ENCODE results near the gene MAPK8. TPM values are rescaled to one million over a fixed set of nuclear protein-coding genes. Genes with fewer than 3 reads are reported as not detected.

Gene MAPK8
- total RNA-seq, 2 experiments from 2014 or later, result 47.8 to 50.6 TPM

DNA sequence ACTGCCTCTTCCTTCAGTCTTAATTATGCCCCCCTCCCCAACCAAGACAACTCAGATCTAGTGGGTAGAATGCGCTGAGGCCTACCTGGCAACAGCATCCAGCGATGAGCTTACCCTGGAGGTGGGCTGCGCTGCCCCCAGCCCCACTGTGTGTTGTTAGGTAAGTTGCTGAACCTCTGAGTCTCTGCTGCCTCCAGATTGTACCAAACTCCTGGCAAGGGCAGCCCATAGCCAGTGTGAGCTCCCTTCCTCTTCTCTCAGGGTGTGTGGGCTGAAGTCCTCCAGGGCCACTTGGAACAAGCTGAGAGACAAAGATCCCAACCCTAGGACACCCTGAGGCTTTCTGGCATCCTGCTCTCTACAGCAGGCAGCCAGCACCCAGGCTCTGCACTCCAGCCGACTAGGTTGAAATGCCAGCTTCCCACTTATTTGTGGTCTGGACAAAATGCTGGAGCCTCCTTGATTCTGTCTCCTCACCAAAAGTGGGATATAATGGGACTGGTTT, 163.1 kb downstream of the MAPK8 start:
- Mint-ChIP-seq H3K9me3 (no peaks in the 10 kb centered on the region), H3K27me3 (no peaks in the 10 kb centered on the region), H3K36me3 (ENCODE audit: low read depth) (no peaks in the 10 kb centered on the region), H3K27ac (no peak overlapping the region), H3K4me3 (no peak overlapping the region), H3K4me1 (ENCODE audit: low read depth) (no peaks in the 10 kb centered on the region)
- ChIA-PET CTCF (no interaction called here), POLR2A (no interaction called here)
- DNase-seq (no peak), ATAC-seq (ENCODE audit: poor library complexity) (no peak)
- TF ChIP-seq, protein P1, sequence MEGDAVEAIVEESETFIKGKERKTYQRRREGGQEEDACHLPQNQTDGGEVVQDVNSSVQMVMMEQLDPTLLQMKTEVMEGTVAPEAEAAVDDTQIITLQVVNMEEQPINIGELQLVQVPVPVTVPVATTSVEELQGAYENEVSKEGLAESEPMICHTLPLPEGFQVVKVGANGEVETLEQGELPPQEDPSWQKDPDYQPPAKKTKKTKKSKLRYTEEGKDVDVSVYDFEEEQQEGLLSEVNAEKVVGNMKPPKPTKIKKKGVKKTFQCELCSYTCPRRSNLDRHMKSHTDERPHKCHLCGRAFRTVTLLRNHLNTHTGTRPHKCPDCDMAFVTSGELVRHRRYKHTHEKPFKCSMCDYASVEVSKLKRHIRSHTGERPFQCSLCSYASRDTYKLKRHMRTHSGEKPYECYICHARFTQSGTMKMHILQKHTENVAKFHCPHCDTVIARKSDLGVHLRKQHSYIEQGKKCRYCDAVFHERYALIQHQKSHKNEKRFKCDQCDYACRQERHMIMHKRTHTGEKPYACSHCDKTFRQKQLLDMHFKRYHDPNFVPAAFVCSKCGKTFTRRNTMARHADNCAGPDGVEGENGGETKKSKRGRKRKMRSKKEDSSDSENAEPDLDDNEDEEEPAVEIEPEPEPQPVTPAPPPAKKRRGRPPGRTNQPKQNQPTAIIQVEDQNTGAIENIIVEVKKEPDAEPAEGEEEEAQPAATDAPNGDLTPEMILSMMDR (IDR thresholded peaks at IDR 0.05), result no peak
- Histone ChIP-seq H3K4me1 (ENCODE audit: insufficient read depth, low read length) (no peaks in the 10 kb centered on the region), H3K27me3 (ENCODE audit: control insufficient read depth in 1 of 2, insufficient read depth in 2 of 2, low read length in 2 of 2) (no peaks in the 10 kb centered on the region), H3K9me3 (ENCODE audit: control insufficient read depth in 1 of 2, insufficient read depth in 1 of 2, low read length in 2 of 2) (peaks cover 0 to 5% of the 10 kb centered on the region in 2 experiments), H3K36me3 (ENCODE audit: insufficient read depth, low read length) (no peaks in the 10 kb centered on the region), H3K27ac (ENCODE audit: low read depth in 1 of 2, low read length in 2 of 2) (no peak overlapping the region), H3K4me3 (ENCODE audit: low read length) (no peak overlapping the region)
- intact Hi-C loops (cut with DNase I, micrococcal nuclease), result no loop called here

DNA sequence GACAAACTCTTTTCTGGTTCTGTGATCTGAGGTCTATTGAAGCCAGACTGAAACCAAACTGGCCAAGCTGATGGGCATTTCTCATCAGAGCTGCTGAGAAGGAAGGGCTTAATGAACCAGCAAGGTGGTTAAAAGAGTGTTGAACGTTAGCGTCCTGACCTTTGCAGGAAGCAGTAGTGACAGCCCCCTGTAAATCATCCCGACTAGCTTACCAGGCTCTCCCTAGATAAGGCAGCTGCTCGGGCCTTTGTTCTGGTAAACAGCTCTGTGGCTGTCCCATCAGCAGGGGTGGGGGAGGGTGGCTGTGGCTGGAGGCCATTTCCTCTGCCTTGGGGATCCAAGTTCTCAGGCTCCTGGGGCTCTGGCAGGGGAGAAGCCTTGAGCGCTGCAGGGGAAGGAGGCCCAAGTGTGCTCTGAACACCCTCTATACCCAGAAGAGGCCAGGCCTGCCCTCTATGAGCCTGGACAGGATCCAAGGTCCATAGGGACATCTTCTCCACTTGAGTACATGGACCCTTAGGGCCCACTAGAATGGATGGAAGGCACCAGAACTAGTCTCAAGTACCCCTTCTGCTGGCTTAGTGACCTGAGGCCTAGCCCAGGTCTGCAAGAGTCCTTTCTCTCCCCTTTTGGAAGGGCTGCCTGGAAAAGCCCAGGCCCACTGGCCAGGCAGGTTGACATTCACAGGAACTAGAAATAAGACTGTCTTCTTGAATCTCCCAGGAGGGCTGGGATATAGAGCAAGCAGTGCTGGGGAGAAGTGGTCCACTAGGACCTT, 163.8 kb downstream of the MAPK8 start:
- no peaks in the 10 kb centered on the region for H3K4me1 Mint-ChIP-seq (ENCODE audit: low read depth)
- intact Hi-C loops (cut with DNase I, micrococcal nuclease), result no loop called here
- no peak overlapping the region for H3K4me3 Mint-ChIP-seq
- Histone ChIP-seq H3K4me1 (ENCODE audit: insufficient read depth, low read length) (no peaks in the 10 kb centered on the region), H3K36me3 (ENCODE audit: insufficient read depth, low read length) (no peaks in the 10 kb centered on the region), H3K4me3 (ENCODE audit: low read length) (no peak overlapping the region), H3K27ac (ENCODE audit: low read depth in 1 of 2, low read length in 2 of 2) (no peak overlapping the region), H3K27me3 (ENCODE audit: control insufficient read depth in 1 of 2, insufficient read depth in 2 of 2, low read length in 2 of 2) (no peaks in the 10 kb centered on the region), H3K9me3 (ENCODE audit: control insufficient read depth in 1 of 2, insufficient read depth in 1 of 2, low read length in 2 of 2) (peaks cover 0 to 5% of the 10 kb centered on the region in 2 experiments)
- no peaks in the 10 kb centered on the region for H3K27me3 Mint-ChIP-seq
- ChIA-PET POLR2A (no interaction called here), CTCF (no interaction called here)
- H3K27ac Mint-ChIP-seq, result no peak overlapping the region
- no peaks in the 10 kb centered on the region for H3K36me3 Mint-ChIP-seq (ENCODE audit: low read depth)
- DNase-seq, result peak in 1 of 14 experiments; percentile 28
- no peaks in the 10 kb centered on the region for H3K9me3 Mint-ChIP-seq
- ATAC-seq (ENCODE audit: poor library complexity), result no peak
- TF ChIP-seq, protein P1 (IDR thresholded peaks at IDR 0.05), result no peak

DNA sequence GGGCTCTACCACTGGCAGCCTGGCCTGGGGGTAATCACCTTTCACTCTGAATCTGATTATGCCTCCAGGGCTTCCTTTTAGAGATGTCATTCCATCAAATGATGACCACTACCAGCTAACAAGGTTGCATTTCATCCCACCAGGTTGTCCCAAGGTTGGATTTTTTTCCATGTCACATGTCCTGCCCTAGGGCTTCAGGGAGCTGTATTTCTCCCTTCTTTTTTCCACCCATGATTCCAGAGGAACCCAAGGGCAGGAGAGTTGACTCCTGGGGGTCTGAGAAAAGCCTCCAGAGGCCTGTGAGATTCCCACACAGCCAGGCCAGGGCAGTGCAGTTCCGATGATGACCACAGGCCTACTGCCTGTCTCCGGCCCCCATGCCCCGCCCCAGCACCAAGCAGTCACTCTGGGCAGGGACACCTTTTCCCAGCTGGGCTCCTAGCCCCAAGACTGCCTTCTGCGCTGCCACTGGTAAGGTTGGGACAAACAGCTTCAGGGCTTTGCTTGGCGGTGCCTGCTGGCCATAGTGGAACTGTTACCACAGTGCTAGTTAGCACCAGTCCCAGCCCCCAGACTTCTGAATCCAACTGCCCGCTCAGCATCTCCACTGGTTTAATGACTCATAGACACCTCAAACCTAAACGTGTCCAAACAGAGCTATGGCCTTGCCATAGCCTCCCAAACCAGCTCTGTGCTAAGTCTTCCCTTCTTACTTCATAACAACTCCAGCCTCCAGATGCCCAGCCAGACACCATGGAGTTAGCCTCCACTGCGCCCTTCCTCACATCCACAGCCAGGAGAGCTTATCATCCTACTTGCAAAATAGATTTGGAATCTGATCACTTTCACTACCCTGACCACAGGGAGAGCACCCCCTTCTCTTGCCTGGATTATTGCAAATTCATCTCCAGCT, 164.7 kb downstream of the MAPK8 start:
- H3K9me3 ChIP-seq (ENCODE audit: control insufficient read depth in 1 of 2, insufficient read depth in 1 of 2, low read length in 2 of 2), result peaks cover 0 to under 1% of the 10 kb centered on the region in 2 experiments
- H3K4me3 ChIP-seq (ENCODE audit: low read length), result no peak overlapping the region
- ChIA-PET POLR2A (no interaction called here), CTCF (no interaction called here)
- H3K27me3 Mint-ChIP-seq, result no peaks in the 10 kb centered on the region
- no peaks in the 10 kb centered on the region for H3K36me3 ChIP-seq (ENCODE audit: insufficient read depth, low read length)
- no peak overlapping the region for H3K4me3 Mint-ChIP-seq
- TF ChIP-seq, protein P1 (IDR thresholded peaks at IDR 0.05), result no peak
- no peak for ATAC-seq (ENCODE audit: poor library complexity)
- H3K4me1 ChIP-seq (ENCODE audit: insufficient read depth, low read length), result no peaks in the 10 kb centered on the region
- intact Hi-C loops (cut with DNase I, micrococcal nuclease), result no loop called here
- no peaks in the 10 kb centered on the region for H3K9me3 Mint-ChIP-seq
- no peak overlapping the region for H3K27ac ChIP-seq (ENCODE audit: low read depth in 1 of 2, low read length in 2 of 2)
- DNase-seq, result no peak
- H3K4me1 Mint-ChIP-seq (ENCODE audit: low read depth), result no peaks in the 10 kb centered on the region
- H3K27me3 ChIP-seq (ENCODE audit: control insufficient read depth in 1 of 2, insufficient read depth in 2 of 2, low read length in 2 of 2), result no peaks in the 10 kb centered on the region
- H3K36me3 Mint-ChIP-seq (ENCODE audit: low read depth), result no peaks in the 10 kb centered on the region
- H3K27ac Mint-ChIP-seq, result no peak overlapping the region

Data from CD4-positive, alpha-beta T cell (primary cell).